GM19395 (cell line): Measurements from ENCODE around the gene PDZRN3.

Experiments used
- ATAC-seq: cut with Tn5 transposase; IDR thresholded peaks from one replicate; pipeline ENCODE4 v1.9.1; 2021; ENCODE audit warnings: mild to moderate bottlenecking, moderate library complexity; ENCODE audit not compliant: unreplicated experiment

The PDZRN3 gene

DNA sequence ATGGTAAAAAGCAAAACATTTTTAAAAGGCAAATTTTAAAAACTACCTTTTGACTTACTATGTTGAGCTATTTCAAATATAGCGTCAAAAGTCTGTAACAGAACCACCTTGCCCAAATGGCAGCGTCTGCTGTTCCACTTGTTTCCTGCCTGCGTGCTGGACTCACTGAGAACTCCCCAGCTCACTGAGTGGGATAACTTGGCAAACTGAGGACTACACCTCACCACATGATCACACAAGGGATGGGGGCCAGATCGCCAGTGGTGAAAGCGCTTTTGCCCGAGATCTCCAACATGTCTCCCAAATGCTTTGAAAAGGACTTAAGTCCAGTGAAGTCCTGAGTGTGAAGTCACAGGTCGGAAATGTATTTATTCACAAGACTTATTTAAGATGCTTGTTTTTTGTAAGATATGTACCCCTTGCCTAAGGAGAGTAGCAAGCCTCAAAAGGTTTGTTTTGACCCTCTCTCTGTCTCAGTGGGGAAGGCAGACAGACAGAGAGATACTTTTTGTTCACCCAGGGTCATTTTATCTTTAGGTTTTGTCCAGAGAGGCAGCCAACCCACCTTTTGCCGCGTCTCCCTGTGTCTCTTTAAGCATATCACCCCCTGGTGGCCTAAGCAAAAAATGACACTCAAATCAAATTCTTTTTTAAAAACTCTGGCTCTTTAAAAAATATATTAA is 192.6 kb downstream of the PDZRN3 start:
- ATAC-seq, result no peak

- ATAC-seq, result no peak
These were observed 193.4 kb downstream of the PDZRN3 start for GRCh38 chr3:73431183-73431900.

DNA sequence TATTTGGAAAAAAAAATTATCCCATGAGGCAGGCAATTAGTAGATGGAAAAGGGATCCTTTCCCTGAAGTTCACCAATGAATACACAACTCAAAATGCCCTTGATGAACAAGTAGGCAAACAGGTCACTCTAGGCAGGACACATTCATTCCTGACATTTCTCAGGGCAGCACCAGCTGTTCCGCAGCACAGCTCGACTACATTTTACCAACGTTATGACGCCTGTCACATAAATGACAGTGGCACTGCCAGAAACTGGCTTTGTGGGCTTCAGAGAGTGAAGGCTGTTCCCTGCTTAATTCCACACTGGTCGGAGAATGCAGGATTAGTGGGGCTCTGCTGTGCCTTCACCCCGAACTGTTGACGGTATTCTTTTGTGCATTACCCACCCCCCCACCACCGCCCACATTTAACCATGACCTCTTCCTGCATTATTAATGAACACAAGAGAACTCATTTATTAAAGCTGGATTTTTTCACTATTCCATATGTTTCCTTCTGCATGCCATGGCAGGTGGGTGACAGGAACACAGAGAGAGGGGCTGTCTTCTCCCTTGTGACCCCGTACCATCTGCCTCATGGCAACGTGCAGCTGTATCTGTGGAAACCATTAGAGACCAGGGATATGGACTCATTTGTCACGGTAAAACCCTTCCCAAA is 197.6 kb downstream of the PDZRN3 start:
- no peak for ATAC-seq

- ATAC-seq, result no peak
These were observed 198.1 kb downstream of the PDZRN3 start for GRCh38 chr3:73426606-73427005.

GRCh38 chr3:73423116-73423515 is 201.6 kb downstream of the PDZRN3 start:
- ATAC-seq, result no peak

GRCh38 chr3:73422571-73422970 is 202.2 kb downstream of the PDZRN3 start:
- no peak for ATAC-seq

- ATAC-seq, result no peak
These were observed 204.8 kb downstream of the PDZRN3 start for GRCh38 chr3:73419942-73420341.

- no peak for ATAC-seq
These were observed 205.4 kb downstream of the PDZRN3 start for GRCh38 chr3:73419179-73419803.

DNA sequence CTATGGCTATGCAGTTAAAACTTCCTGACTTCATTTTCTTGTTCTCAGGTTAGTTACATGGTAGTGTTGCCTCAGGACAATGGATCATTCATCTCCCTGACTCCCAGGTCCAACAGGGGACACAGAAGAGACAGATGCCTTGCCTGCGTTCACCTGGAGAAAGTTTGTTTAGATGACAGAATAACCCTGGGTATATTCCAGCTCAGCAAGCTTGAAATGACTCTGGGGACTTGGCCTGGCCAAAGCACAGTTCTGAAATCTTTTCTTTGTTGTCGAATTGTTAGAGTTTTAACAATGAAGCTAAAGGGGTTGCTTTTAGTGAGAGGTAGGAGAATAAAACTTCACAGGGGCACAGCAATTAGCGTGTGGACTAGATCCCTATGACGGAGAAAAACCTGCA is 206.1 kb downstream of the PDZRN3 start:
- no peak for ATAC-seq

DNA sequence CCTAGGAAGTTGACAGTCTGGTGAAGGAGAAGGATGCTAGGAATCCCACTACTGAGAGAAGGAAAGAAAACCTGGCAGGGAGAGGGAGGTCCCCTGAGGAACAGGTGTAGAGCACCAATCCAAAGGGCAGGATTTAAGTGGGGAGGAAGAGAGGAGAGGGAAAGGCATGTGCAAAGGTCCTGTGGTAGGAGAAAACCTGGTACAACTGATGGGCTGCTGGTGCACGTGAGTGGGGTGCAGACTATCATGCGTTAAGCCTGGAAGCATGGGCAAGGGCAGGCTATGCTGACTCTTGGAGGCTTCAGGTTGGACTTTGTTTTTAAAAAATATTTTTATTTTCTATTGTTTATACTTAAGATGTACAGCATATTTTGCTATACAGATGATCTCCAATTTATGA is 209.6 kb downstream of the PDZRN3 start:
- no peak for ATAC-seq

DNA sequence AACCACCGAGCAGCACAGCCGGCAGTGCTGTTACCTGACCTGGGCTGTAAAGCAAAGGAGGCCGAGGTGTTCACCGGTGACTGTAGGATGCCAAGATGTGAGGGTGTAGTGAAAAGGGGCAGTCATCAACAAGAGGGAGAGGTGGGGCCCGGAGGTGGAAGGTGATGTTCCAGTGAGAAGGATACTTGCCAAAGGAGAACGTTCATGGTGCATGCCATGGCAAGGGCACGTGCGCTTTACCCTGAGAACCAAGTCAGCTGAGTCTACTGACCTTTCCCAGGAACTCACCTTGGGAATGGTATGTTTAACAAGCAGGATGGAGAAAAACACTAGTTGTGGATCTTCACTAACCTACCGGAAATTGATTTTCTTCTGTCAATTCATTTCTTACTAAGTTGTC is 211.1 kb downstream of the PDZRN3 start:
- ATAC-seq, result no peak

GRCh38 chr3:73411993-73412392 is 212.7 kb downstream of the PDZRN3 start:
- no peak for ATAC-seq

DNA sequence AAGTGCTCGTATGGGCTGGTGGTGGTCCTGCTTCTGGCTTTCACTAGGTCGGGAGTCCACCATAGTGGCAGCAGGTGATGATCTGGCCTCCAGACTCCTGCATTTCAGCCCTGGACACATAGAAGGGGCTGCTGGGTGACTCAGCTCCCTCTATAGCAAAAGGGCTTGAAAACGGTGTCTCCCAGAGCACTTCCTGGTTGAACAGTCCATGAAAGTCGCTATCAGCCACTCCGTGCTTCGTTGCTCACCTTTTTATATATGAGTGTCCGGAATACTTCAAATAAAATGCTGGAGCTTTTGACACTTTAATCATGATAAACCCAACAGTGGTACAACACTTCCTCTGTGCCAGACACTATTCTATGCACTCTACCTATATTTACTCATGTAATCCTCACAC is 213.2 kb downstream of the PDZRN3 start:
- no peak for ATAC-seq

GRCh38 chr3:73409138-73409763 is 215.5 kb downstream of the PDZRN3 start:
- ATAC-seq, result no peak

- ATAC-seq, result no peak
These were observed 216.1 kb downstream of the PDZRN3 start for GRCh38 chr3:73408634-73409033.

- no peak for ATAC-seq
These were observed 217.2 kb downstream of the PDZRN3 start for GRCh38 chr3:73407577-73407976.

DNA sequence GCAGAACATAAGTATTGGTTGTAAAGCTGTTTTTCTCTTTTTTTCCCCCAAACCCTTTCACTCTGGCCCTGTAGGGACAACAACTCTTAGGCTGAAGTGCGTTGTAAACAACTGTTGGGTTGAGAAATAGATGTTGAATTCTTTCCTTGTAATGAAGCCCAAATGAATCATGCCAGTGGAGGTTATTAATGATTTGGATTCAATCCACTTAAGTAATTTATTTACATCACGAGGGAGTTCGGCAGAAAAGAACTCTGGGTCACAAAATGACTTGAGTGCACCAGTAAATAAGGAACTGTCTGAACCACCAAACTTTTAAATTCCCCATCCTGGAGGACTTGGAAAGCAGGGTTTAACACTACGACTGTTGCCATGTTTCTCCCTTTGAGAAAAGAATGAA is 218.9 kb downstream of the PDZRN3 start:
- no peak for ATAC-seq

- no peak for ATAC-seq
These were observed 219.7 kb downstream of the PDZRN3 start for GRCh38 chr3:73405000-73405399.

GRCh38 chr3:73404435-73404834 is 220.3 kb downstream of the PDZRN3 start:
- ATAC-seq, result no peak

DNA sequence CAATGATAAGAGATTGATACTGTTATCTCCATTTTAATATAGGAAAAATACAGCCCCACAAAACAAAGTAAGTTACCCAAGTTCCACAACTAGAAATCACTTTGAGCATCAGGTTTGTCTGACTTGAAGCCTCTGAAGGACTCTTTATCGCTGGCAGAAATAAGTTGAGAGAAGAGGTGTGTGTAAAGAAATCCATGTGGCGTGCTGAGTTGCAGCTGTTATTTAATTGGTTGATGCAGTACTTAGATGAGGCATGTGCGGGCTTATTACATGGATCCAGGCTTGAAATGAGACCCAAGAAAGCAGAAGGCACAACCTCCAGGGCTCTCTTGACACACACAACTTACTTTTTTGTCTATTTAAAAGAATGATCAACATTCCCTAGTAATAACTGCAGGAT is 221.3 kb downstream of the PDZRN3 start:
- no peak for ATAC-seq

DNA sequence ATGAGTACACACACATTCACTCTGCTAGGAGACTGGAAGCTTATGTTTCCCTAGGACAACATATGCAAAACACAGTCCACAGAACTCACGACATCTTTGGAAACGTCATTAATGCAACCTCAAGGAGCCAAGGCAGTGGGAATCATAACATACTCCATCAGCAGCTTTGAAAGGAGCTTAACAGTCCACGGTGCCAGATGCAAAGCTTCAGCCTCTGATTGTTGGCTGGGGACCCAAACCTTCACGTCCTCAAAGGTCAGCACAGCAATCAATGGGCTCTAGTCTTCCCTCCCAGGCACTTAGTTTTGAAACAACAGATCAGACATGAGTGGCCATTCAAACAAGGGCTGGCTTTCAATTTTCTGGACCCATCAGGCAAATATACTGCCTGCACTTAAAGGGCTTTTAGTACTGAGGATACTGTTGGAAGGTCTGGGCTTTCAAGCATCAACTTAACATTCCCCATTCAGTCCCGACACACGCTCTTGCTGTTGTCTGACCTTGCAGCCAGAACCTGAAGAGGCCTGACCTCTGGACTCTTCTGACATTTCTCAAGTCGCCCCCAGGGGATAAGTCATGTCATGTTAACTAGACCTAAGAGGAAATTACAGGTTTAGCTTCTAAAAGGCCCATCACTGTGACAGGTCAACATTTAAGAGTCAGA is 223.0 kb downstream of the PDZRN3 start:
- ATAC-seq, result no peak
